ENCODE results near the gene CDH18.

Gene CDH18, protein sequence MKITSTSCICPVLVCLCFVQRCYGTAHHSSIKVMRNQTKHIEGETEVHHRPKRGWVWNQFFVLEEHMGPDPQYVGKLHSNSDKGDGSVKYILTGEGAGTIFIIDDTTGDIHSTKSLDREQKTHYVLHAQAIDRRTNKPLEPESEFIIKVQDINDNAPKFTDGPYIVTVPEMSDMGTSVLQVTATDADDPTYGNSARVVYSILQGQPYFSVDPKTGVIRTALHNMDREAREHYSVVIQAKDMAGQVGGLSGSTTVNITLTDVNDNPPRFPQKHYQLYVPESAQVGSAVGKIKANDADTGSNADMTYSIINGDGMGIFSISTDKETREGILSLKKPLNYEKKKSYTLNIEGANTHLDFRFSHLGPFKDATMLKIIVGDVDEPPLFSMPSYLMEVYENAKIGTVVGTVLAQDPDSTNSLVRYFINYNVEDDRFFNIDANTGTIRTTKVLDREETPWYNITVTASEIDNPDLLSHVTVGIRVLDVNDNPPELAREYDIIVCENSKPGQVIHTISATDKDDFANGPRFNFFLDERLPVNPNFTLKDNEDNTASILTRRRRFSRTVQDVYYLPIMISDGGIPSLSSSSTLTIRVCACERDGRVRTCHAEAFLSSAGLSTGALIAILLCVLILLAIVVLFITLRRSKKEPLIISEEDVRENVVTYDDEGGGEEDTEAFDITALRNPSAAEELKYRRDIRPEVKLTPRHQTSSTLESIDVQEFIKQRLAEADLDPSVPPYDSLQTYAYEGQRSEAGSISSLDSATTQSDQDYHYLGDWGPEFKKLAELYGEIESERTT

DNA sequence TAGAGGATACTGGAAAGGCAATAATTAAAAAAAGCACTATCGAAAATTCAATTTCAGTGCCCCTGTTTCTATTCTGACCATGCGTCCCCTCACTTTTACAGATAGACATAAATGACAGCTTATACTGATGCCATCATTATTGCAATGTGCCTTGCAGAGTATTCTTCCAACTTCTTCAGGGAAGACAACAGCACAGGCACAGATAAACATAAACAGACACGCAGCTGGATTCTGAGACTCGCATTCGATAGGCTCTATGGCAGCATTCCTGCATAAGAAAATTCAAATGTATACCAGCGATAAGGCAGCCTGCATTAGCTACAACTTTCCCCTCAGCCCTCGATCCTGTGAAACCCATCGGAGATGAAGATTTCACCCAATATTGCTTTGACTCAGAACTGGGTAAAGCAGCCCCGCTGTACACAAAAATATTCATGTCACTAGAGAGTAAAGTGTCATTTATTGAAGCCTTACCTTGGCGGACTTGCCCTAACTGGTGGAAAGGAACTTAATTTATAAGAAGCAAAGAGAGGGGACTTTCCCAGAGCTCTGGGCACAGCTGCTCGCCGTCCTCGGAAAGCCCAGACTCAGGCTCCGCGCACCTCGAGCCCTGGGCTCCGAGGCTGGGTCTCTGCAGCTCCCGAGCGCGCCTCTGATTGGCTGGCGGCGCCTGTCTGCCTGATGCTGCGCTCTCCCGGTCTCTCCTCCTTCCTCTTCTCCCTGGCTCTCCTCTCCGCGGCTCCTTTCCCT lies at the start of gene CDH18:
Gene CDH18, minus strand, starts transcription at position 589 of the 750 bp plus-strand sequence. CDS start 149,214 bp downstream, outside the sequence.
- DNase-seq, result peak; percentile 78 to 95

- no peak for DNase-seq
These were observed 46.7 kb upstream of the CDH18 start for GRCh38 chr5:20034717-20035116.

- DNase-seq, result no peak
These were observed 45.9 kb upstream of the CDH18 start for GRCh38 chr5:20033881-20034280.

DNA sequence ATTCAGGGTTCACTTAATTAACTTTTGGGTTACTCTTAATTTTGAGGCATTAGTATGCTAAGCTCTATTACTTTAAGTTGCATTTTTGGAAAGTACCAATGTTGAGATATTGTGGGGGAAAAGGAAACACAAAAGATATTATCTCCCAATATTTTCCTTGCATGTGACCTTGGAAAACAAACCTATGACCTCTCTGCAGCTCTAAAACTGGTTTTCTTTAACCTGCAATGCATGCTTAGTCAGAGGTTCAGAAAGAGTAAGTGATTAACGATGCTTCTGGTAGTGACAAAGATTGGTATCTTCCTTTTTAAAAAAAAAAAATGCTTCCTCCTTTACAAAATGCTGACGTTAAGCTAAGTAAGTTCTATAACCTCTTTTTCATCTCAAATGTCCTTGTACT lies 44.9 kb upstream of the CDH18 start:
- DNase-seq, result no peak

DNA sequence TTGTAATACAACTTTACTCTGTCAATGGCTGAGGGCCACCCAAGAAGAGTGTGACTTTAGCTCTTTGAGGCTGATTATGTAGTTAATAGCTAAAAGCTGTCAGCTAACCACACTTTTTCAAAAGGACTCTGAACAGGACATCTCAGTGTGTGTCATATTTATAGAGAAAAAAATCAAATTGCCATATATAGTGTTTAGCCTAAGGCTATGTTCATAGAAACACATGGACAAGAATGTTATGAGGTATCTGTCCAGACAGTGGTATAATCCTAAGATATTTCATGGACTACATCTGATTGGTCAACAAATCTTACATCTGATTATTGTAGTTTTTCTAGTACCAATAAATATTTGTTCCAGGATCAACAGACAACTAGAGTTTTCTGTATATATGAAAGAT lies 42.1 kb upstream of the CDH18 start:
- no peak for DNase-seq

- DNase-seq, result no peak
These were observed 41.3 kb upstream of the CDH18 start for GRCh38 chr5:20029266-20029665.

DNA sequence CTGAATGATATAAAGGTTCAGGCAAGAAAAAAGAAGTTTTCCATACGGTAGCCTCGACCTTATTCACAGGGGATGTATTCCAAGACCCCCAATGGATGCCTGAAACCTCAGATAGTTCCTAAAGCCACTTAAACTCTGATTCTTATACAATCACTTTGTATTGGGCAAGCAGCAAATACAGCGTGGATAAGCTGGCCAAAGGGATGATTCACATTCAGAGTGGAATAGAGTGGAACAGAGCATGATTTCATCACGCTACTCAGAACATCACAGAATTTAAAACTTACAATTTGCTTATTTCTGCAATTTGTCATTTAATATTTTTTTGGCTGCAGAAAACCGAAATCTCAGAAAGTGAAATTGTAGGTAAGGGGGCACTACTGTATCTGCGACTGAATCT lies 40.5 kb upstream of the CDH18 start:
- DNase-seq, result no peak

DNA sequence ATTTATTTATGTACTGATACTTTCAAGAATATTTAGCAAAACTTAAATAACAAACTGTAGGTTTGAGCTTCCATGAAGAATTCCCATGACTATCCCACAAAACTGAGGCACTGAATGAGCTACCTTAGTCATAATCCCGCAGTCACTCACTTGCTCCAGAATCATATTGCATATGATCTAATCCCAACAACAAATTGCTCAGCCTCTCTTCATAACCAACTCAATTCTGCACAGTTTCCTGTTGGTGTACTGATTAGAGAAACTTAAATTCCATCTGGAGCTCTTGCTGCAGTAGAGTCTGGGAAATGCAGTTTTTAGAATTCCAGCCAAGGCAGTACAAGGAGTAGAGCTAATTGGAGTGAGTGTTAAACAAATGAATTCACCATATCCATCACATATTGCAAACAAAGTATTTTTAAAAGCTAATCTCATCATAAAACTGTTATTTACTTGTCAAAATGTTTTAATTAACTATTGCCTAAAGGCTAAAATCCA lies 35.7 kb upstream of the CDH18 start:
- peak in 1 of 2 experiments; percentile 18 for DNase-seq

GRCh38 chr5:20020247-20020646 lies 32.2 kb upstream of the CDH18 start:
- DNase-seq, result no peak

DNA sequence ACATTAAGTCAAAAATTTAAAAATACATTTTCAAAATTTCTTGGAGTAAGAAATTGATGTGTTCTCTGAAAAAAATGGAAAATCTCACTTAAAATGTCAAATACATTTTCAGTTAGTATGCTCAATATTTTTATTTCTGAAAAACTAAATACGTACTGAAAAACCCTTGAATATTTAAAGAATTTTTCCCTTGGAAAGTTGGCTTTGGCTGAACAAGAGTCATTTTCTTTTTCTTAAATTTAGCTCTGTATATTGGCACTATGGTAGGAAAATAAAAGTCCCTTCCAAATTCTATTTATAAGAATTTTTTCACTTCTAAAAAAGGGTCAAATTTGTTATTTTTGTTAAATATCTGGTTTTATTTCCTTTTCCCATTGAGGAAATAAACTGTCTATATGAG lies 29.0 kb upstream of the CDH18 start:
- DNase-seq, result no peak

GRCh38 chr5:20000416-20000815 lies 12.4 kb upstream of the CDH18 start:
- peak in 1 of 2 experiments; percentile 17 for DNase-seq

DNA sequence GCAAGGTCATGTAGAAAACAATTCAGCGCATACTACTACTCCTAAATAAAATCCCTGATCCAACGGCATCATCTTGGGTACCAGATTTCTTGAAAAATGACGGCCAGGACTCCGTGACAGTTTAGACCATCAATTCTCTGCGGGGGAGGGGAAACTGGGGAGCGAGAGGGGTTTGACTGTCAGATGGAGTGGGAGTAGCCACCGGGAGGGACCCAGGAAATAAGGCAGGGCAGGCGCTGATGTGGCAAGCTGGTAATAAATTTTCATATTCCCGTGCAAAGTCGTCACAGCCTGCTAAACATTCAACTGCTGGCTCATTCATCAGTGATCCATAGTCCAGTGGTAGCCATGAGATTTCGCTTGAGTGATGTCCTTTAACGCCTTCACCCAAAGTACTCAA lies 457 bp upstream of the CDH18 start:
- DNase-seq, result no peak

DNA sequence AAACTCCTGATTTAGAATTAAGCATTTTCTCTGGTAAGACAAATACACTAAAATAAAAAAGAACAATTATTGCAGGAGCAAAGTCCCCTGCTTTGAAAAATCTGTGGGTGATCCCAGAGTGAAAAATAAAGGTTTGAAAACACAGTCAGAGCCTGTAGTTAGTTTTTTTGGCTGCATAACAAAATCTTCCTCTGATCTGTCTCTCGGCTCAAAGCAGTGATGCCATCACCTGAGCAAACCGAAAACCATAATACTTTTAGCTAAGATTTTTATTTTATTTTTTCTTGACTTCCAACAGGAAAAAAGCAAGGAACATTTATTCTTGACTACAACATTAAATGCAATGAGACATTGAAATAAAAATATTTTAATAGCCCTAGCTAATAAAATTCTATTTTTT lies 1.2 kb downstream of the CDH18 start:
- no peak for DNase-seq

DNA sequence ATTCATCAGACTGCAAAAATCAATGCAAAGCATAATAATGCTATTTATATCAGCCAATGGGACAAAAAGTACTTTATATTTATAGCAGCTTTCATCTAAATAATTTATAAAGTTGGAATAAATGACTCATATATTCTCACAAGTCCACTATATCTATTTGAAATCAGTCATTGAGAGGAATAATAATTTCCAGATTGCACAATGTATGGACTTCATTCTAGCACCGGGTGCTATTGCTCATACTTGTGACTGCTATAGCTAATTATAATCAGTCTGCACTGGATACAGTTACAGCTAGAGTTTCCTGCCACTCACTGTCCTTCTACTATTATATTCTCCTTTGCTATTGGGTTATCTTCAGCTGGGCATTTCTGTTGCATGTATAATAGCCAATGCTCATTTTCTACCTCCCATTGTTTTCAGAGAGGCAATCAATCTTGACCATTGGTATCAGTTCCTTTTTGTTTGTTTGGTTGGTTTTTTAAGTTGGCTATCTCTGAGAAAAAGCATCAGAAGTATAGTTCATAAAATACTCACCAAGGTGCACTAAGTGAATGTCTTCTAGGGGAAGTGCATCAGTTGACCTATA lies 1.9 kb downstream of the CDH18 start:
- DNase-seq, result peak in 1 of 2 experiments; percentile 28

- peak; percentile 78 to 80 for DNase-seq
These were observed 9.5 kb downstream of the CDH18 start for GRCh38 chr5:19978476-19978875.

DNA sequence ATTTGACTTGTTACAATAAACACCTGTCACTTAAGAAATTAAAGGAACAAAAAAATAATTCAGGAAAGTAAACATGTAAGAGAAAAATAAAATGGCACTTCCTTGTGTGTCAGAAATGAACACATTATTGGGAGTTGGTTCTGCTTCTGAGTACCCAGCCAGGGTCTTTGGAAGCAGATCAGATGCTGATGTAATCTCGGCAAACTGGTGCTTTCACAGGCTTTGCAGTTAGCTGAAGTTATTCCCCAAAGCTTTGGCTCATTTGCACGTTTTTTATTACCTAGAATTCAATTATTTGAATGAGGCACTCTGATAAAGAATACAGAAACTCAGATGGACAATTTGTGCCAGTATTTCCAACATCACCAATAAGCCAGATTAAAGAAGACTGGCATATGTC lies 10.9 kb downstream of the CDH18 start:
- peak; percentile 94 to 95 for DNase-seq

DNA sequence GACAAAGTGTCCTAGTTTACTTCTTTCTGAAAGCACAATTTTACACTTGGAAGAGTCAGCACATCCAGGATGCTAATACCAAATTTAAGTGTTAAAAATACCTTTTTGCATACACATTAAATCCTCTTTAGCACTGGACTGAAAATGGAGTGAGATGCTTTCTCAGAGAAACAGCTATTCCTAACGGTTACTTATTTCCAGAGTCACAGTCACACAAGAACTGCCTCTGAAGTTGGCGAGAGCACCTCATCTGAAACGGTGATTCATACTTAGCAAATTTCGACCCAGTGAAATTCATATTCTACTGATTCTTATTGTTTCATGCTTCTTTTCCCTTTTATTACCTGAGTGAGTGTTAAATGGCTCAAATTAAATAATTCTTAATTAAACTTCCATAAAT lies 12.2 kb downstream of the CDH18 start:
- DNase-seq, result peak; percentile 77 to 82

DNA sequence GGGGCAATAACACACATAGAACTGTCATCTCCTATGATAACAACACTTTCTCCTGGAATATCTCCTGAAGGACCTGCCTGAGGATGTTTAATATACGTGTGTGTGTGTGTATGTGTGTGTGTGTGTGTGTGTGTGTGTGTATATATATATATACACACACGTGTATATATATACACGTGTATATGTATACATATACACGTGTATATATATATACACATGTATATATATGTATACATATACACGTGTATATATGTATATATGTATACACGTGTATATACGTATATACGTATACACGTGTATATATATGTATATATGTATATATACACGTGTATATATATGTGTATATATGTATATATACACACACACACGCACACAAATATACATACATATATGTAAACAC lies 27.5 kb downstream of the CDH18 start:
- no peak for DNase-seq

DNA sequence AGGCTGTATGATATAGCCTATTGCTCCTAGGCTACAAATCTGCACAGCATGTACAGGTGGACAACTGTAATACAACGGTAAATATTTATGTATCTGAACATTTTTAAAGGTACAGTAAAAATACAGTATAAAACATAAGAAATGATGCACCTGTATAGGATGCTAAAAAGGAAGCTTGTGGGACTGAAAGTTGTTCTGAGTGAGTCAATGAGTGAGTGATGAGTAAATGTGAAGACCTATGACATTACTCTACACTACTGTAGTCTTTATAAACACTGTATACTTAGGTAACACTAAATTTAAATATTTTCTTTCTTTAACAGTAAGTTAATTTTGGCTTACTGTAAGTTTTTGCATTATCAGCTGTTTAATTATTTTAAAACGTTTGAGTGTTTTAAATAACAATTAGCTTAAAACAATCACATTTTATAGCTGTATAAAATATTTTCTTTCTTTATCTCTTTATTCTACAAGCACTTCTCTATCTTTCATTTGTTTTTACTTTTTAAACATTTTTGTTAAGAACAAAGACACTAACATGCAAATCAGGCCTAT lies 28.1 kb downstream of the CDH18 start:
- DNase-seq, result no peak

- DNase-seq, result peak in 1 of 2 experiments; percentile 10
These were observed 37.1 kb downstream of the CDH18 start for GRCh38 chr5:19950897-19951296.

DNA sequence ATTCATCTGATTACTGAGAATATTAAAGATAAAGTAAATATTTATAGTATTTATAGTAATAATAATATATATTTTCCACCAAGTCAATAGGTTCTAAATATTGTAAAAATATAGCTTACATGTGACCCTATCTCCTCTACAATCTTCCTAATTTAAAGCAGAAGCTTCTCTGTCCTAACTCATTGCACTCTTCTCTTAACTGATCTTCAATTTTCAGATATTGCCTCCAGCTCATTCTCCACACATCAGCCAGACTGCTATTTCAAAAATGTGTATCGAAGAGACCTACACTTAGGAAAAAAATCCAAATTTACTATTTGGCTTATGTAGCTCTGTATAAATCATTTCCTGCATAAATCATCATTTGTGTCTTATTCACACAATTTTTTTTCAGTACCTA lies 47.8 kb downstream of the CDH18 start:
- no peak for DNase-seq

- no peak for DNase-seq
These were observed 57.5 kb downstream of the CDH18 start for GRCh38 chr5:19930451-19930850.
